Cardiac fibroblast (primary cell): Measurements from ENCODE around the gene VN1R5.

Experiments used
- DNase-seq, 2 donors: peaks; one replicate each; pipeline versions ENCODE4 v3.0.0 to v3.0.0-alpha.2; 2010; ENCODE audit warnings: low read depth in 2 of 2
- H3K4me3 ChIP-seq, 2 donors: replicated peaks in 1 of 2; 1 replicate in 1 of 2; 2 replicates in 1 of 2; pipeline ENCODE4 v1.5.1; 2011; ENCODE audit warnings: low read depth in 2 of 2, low read length in 2 of 2, mild to moderate bottlenecking in 2 of 2, moderate library complexity in 1 of 2
- TF ChIP-seq, protein P1 (sequence below): IDR thresholded peaks from one replicate; pipeline ENCODE4 v1.5.1; 2011; ENCODE audit warnings: low read depth, mild to moderate bottlenecking, low read length, inconsistent platforms

Gene VN1R5

DNA sequence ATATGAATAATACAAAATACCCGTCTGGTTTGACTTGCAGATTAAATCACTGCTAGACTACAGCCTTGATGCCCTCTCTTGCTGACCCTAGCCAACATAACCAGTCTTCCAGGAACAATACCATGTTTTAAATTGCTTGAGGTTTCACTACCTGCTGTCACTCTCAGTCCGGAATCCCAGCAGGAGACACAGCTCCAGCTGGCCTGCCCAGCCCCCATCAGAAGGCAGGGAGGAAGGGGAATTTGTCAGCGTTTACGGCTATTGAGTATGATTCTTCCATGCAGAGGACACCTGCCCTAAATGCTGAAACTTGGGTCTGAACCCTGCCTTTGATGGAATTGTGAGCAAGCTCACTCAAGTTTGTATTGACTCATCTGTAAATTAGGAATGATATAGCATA is 42.8 kb downstream of the VN1R5 start:
- no peak for DNase-seq
- TF ChIP-seq, protein P1, sequence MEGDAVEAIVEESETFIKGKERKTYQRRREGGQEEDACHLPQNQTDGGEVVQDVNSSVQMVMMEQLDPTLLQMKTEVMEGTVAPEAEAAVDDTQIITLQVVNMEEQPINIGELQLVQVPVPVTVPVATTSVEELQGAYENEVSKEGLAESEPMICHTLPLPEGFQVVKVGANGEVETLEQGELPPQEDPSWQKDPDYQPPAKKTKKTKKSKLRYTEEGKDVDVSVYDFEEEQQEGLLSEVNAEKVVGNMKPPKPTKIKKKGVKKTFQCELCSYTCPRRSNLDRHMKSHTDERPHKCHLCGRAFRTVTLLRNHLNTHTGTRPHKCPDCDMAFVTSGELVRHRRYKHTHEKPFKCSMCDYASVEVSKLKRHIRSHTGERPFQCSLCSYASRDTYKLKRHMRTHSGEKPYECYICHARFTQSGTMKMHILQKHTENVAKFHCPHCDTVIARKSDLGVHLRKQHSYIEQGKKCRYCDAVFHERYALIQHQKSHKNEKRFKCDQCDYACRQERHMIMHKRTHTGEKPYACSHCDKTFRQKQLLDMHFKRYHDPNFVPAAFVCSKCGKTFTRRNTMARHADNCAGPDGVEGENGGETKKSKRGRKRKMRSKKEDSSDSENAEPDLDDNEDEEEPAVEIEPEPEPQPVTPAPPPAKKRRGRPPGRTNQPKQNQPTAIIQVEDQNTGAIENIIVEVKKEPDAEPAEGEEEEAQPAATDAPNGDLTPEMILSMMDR, result no peak

DNA sequence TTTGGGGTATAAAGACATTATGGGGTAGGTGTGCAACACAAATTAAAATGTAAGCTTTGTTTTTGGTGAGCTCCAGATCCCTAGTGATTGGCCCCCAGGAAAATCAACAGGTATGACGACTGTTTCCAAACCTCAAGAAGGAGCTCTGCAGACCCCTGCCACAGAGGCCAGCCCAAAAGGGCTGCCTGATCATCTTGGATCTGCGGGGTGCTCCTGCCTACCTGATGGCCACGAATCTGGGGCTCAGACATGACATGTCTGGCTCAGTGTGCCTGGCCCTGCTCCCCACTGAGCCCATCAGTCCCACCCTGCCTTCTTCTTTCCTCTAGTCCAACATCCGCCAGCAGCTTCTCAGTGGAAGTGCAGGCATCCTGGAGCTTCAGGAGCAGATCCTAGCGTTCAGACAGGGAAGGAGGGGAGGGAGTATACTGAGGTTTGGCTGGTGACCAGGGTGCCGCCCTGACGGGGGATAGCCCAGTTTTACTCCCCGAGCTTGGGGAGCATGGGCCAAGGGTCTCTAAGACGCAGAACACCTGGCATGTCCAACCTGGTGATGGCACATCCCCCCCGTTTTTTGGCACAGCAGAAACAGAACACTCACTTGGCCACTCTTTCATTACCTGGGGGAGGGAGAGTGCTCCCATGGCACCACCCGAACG is 44.0 kb downstream of the VN1R5 start:
- H3K4me3 ChIP-seq, result no peak overlapping the region
- TF ChIP-seq, protein P1, result no peak
- DNase-seq, result no peak

More for the DNA sequence above, 42.8 kb downstream of the VN1R5 start:
- H3K4me3 ChIP-seq, result no peak overlapping the region

DNA sequence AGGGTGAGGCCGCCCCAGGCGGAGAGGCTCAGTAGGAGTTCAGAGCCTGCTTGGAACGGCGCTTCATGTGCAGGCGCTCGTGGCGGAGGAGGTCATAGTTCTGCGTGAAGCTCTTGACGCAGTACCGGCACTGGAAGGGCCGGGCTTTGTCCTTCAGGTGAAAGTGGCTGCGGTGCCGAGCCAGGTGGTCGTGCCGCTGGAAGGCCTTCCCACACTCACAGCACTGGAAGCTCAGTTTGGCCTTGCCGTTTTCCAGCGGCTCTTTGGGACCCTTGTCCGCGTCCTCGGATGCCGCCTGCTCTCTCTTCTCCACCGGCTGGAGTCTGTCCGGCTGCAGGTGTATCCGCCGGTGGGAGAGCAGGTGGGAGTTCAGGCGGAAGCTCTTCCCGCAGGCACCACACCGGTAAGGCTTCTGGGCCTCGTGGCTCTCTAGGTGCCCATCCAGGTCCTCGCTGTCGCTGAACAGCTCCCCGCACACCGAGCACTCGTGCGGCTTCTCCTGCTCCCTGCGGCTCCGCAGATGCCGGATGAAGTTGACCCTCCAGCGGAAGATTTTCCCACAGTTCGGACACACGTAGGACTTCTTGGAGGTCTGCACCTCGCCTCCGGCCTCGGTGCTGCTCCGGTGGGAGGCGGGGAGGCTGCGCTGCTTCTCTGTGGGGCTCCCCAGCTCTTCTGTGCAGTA is 44.8 kb downstream of the VN1R5 start:
- DNase-seq, result no peak
- no peak overlapping the region for H3K4me3 ChIP-seq
- TF ChIP-seq, protein P1, result no peak

DNA sequence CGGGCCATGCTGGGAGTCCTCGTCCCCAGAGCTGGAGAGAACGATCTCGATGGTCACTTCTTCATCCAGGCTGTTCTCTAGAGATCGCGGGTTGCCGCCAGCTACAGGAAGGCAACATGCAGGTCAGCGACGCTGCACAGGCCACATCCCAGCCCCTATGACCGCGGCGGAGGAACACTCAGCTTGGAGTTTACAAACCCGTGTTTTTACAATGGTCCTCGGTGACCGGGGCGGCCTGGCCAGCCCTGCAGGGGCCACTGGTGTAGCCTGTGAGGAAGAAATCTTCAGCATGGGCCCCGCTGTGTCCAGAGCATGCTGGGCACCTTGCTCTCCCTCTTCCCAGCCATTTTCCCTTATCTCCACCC is 45.3 kb downstream of the VN1R5 start:
- DNase-seq, result no peak
- TF ChIP-seq, protein P1, result no peak
- no peak overlapping the region for H3K4me3 ChIP-seq

DNA sequence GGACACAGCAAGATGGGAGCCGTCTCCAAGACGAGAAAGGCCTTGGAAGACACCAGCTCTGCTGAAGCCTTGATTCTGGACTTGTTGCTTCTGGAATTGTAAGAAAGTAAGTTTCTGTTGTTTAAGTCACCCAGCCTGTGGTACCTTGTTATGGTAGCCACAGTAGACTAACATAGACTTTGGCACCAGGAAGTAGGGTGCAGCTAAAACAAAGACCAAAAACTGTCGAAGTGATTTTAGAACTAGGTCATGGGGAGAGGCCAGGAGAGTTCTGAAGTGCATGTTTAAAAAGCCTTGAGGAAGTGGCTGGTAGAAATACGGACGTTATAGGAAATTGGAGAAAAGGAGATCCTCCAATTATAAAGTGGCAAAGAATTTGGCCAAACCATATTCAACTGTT is 47.3 kb downstream of the VN1R5 start:
- H3K4me3 ChIP-seq, result no peak overlapping the region
- TF ChIP-seq, protein P1, result no peak
- no peak for DNase-seq

DNA sequence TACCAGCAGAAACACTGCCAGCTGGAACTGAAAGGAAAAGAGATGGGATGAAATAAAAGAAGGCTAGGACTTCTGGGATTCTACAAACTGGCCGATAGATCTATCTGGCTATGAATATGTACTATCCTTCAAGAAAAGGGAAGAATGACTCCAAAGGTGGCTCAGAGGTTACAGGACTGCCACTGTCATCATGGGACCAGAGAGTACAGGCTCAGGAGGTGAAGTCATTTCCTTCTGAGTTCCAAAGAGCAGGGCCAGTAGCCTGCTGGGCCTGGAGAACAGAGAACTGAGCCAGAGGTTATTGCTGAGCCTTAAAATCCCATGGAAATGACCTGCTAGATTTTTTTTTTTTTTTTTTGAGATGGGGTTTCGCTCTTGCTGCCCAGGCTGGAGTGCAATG is 48.2 kb downstream of the VN1R5 start:
- no peak overlapping the region for H3K4me3 ChIP-seq
- no peak for DNase-seq
- TF ChIP-seq, protein P1, result no peak
